Astrocyte (in vitro differentiated cells and primary cell): ENCODE results near the gene CNPPD1. TPM values are rescaled to one million over a fixed set of nuclear protein-coding genes. Genes with fewer than 3 reads are reported as not detected.

Experiments used
- DNase-seq: peaks from one replicate; pipeline ENCODE4 v3.0.0-alpha.2; 2010; ENCODE audit warnings: low read depth
- FAIRE-seq: peaks from 2 replicates; lab custom pipeline; 2011; peaks lifted over from hg19 to GRCh38; lab: Jason Lieb, UNC
- H2AFZ ChIP-seq: 2 replicates; pipeline ENCODE4 v1.6.0; 2012; ENCODE audit warnings: low read depth, low read length, inconsistent platforms
- H3K27ac ChIP-seq: 2 replicates; pipeline ENCODE4 v1.5.1; 2011; ENCODE audit warnings: low read depth, low read length, inconsistent platforms
- H3K27me3 ChIP-seq: 2 replicates; pipeline ENCODE4 v1.6.0; 2011; ENCODE audit warnings: low read length, inconsistent platforms; ENCODE audit not compliant: insufficient read depth
- H3K36me3 ChIP-seq: 2 replicates; pipeline ENCODE4 v1.5.1; 2011; ENCODE audit warnings: low read length, inconsistent platforms; ENCODE audit not compliant: insufficient read depth
- H3K4me1 ChIP-seq: 2 replicates; pipeline ENCODE4 v1.5.1; 2011; ENCODE audit warnings: low read length, inconsistent platforms; ENCODE audit not compliant: insufficient read depth
- H3K4me2 ChIP-seq: 2 replicates; pipeline ENCODE4 v1.6.0; 2012; ENCODE audit warnings: low read length, inconsistent platforms
- H3K4me3 ChIP-seq: 2 replicates; pipeline ENCODE4 v1.5.1; 2011; ENCODE audit warnings: low read depth, mild to moderate bottlenecking, low read length, inconsistent platforms; ENCODE audit not compliant: insufficient read depth
- H3K79me2 ChIP-seq: 2 replicates; pipeline ENCODE4 v1.6.0; 2012; ENCODE audit warnings: mild to moderate bottlenecking, low read length, inconsistent platforms; ENCODE audit not compliant: insufficient read depth
- H3K9ac ChIP-seq: 2 replicates; pipeline ENCODE4 v1.6.0; 2012; ENCODE audit warnings: mild to moderate bottlenecking, low read length, inconsistent platforms
- H3K9me3 ChIP-seq: 2 replicates; pipeline ENCODE4 v1.5.1; 2012; ENCODE audit warnings: low read depth, mild to moderate bottlenecking, low read length, inconsistent platforms; ENCODE audit not compliant: insufficient read depth
- H4K20me1 ChIP-seq: 2 replicates; pipeline ENCODE4 v1.6.0; 2012; ENCODE audit warnings: low read length, inconsistent platforms; ENCODE audit not compliant: insufficient read depth
- H3K27ac Mint-ChIP-seq: one replicate; pipeline ENCODE4 v1.8.0; 2021; ENCODE audit warnings: mild to moderate bottlenecking, mixed read lengths; ENCODE audit not compliant: unreplicated experiment
- H3K27me3 Mint-ChIP-seq: one replicate; pipeline ENCODE4 v1.8.0; 2021; ENCODE audit warnings: low read depth, mixed read lengths; ENCODE audit not compliant: unreplicated experiment
- H3K36me3 Mint-ChIP-seq: one replicate; pipeline ENCODE4 v1.8.0; 2021; ENCODE audit warnings: low read depth, mixed read lengths; ENCODE audit not compliant: unreplicated experiment
- H3K4me1 Mint-ChIP-seq: one replicate; pipeline ENCODE4 v1.8.0; 2021; ENCODE audit warnings: low read depth, mixed read lengths; ENCODE audit not compliant: unreplicated experiment
- H3K4me3 Mint-ChIP-seq: one replicate; pipeline ENCODE4 v1.8.0; 2021; ENCODE audit warnings: mild to moderate bottlenecking, moderate library complexity, mixed read lengths; ENCODE audit not compliant: unreplicated experiment
- H3K9me3 Mint-ChIP-seq: one replicate; pipeline ENCODE4 v1.8.0; 2021; ENCODE audit warnings: mild to moderate bottlenecking, mixed read lengths; ENCODE audit not compliant: unreplicated experiment
- CTCF ChIP-seq: IDR thresholded peaks from 2 replicates; pipeline ENCODE4 v1.5.1; 2011; ENCODE audit warnings: low read depth, mild to moderate bottlenecking, inconsistent platforms, low read length, moderate library complexity; ENCODE audit not compliant: insufficient read depth
- EZH2 ChIP-seq: IDR thresholded peaks from 2 replicates; pipeline ENCODE4 v1.6.1; 2012; ENCODE audit warnings: mild to moderate bottlenecking, low read length, inconsistent platforms; ENCODE audit not compliant: insufficient read depth
- total RNA-seq: library from RNA; stranded (reverse); gene quantifications from 2 replicates; pipeline ENCODE4 v1.2.1, GENCODE V29; 2021

Gene CNPPD1
- total RNA-seq, 1 donor from 2014 or later = 28.1 TPM

- no peaks in the 10 kb centered on the region for H3K9me3 ChIP-seq
- Mint-ChIP-seq H3K4me1 (peaks cover 12% of the 10 kb centered on the region), H3K27ac (no peak within 1 kb of the TSS), H3K36me3 (peaks cover 21% of the 10 kb centered on the region), H3K4me3 (no peak within 1 kb of the TSS), H3K9me3 (no peaks in the 10 kb centered on the region), H3K27me3 (peaks cover 12% of the 10 kb centered on the region)
- H3K4me1 ChIP-seq = peaks cover 2% of the 10 kb centered on the region
- H2AFZ ChIP-seq = no peak within 1 kb of the TSS
- peaks cover 20% of the 10 kb centered on the region for H4K20me1 ChIP-seq
- H3K9ac ChIP-seq = no peak within 1 kb of the TSS
- no peak within 1 kb of the TSS for H3K4me2 ChIP-seq
- H3K27ac ChIP-seq = no peak within 1 kb of the TSS
- FAIRE-seq = no peak
- H3K27me3 ChIP-seq = no peaks in the 10 kb centered on the region
- peaks cover 4% of the 10 kb centered on the region for H3K36me3 ChIP-seq
- no peak for DNase-seq
- TF ChIP-seq EZH2 (no peak), CTCF (no peak)
- H3K4me3 ChIP-seq = no peak within 1 kb of the TSS
- H3K79me2 ChIP-seq = peaks cover 6% of the 10 kb centered on the region
Observed at GRCh38 chr2:219169930-219170654, 6.6 kb downstream of the CNPPD1 start, which contains the start of gene SLC23A3. SLC23A3 (minus strand) TSS chr2:219170029; CDS start chr2:219169984, 45 bp downstream.

- no peaks in the 10 kb centered on the region for H3K9me3 Mint-ChIP-seq
- DNase-seq (no peak), FAIRE-seq (no peak)
- H3K9ac ChIP-seq = no peak overlapping the region
- no peaks in the 10 kb centered on the region for H3K79me2 ChIP-seq
- H3K4me1 Mint-ChIP-seq = peaks cover 8% of the 10 kb centered on the region
- peaks cover 18% of the 10 kb centered on the region for H3K36me3 Mint-ChIP-seq
- H3K4me1 ChIP-seq = peaks cover 2% of the 10 kb centered on the region
- H3K27ac ChIP-seq = no peak overlapping the region
- no peak overlapping the region for H3K4me2 ChIP-seq
- H3K36me3 ChIP-seq = no peaks in the 10 kb centered on the region
- no peaks in the 10 kb centered on the region for H3K9me3 ChIP-seq
- no peak overlapping the region for H3K4me3 Mint-ChIP-seq
- peaks cover 18% of the 10 kb centered on the region for H3K27me3 Mint-ChIP-seq
- peaks cover 18% of the 10 kb centered on the region for H4K20me1 ChIP-seq
- no peak overlapping the region for H3K4me3 ChIP-seq
- no peak overlapping the region for H3K27ac Mint-ChIP-seq
- TF ChIP-seq CTCF (no peak), EZH2 (no peak)
- no peak overlapping the region for H2AFZ ChIP-seq
- H3K27me3 ChIP-seq = no peaks in the 10 kb centered on the region
Observed at GRCh38 chr2:219168932-219169331, 7.8 kb downstream of the CNPPD1 start.

- no peak overlapping the region for H3K4me3 ChIP-seq
- FAIRE-seq (no peak), DNase-seq (no peak)
- no peak overlapping the region for H2AFZ ChIP-seq
- H3K4me2 ChIP-seq = no peak overlapping the region
- H3K36me3 ChIP-seq = no peaks in the 10 kb centered on the region
- no peaks in the 10 kb centered on the region for H3K79me2 ChIP-seq
- Mint-ChIP-seq H3K27ac (no peak overlapping the region), H3K4me1 (peaks cover 7% of the 10 kb centered on the region), H3K36me3 (peaks cover 17% of the 10 kb centered on the region), H3K4me3 (no peak overlapping the region), H3K27me3 (peaks cover 21% of the 10 kb centered on the region), H3K9me3 (no peaks in the 10 kb centered on the region)
- H3K9me3 ChIP-seq = no peaks in the 10 kb centered on the region
- no peaks in the 10 kb centered on the region for H3K27me3 ChIP-seq
- peaks cover 2% of the 10 kb centered on the region for H3K4me1 ChIP-seq
- H3K9ac ChIP-seq = no peak overlapping the region
- TF ChIP-seq CTCF (no peak), EZH2 (no peak)
- H4K20me1 ChIP-seq = peaks cover 15% of the 10 kb centered on the region
- H3K27ac ChIP-seq = no peak overlapping the region
Observed at GRCh38 chr2:219168526-219168925, 8.2 kb downstream of the CNPPD1 start.
